GOT3 (cell line): ENCODE measurements around the gene CHD1.
"Not testable (repeated sequence)": the region's sequence is repeated elsewhere in the genome, so short reads cannot be mapped to it uniquely, and the experiment has no call there.

Experiments used
- DNase-seq: peaks from one replicate; lab custom pipeline; 2025; ENCODE audit warnings: mixed read lengths; lab: John Stamatoyannopoulos, UW

CHD1 gene

GRCh38 chr5:98928873-98929709, at the start of gene CHD1:
TSS of gene CHD1 (minus strand) at chr5:98929007. CDS start at chr5:98926386, 2,621 bp downstream.
- peak; percentile 81 for DNase-seq

GRCh38 chr5:98978528-98978927, 49.7 kb upstream of the CHD1 start:
- no peak for DNase-seq

- no peak for DNase-seq
Measured at GRCh38 chr5:98977723-98978122, 48.9 kb upstream of the CHD1 start.

GRCh38 chr5:98975682-98976407, 47.0 kb upstream of the CHD1 start:
- DNase-seq, result no peak

- no peak for DNase-seq
Measured at GRCh38 chr5:98975223-98975622, 46.4 kb upstream of the CHD1 start.

- no peak for DNase-seq
Measured at GRCh38 chr5:98969400-98969799, 40.6 kb upstream of the CHD1 start.

GRCh38 chr5:98968056-98968564, 39.3 kb upstream of the CHD1 start:
- DNase-seq, result no peak

GRCh38 chr5:98965226-98965625, 36.4 kb upstream of the CHD1 start:
- no peak for DNase-seq

GRCh38 chr5:98964621-98965020, 35.8 kb upstream of the CHD1 start:
- DNase-seq, result no peak

- DNase-seq, result no peak
Measured at GRCh38 chr5:98963019-98963418, 34.2 kb upstream of the CHD1 start.

GRCh38 chr5:98962587-98962986, 33.8 kb upstream of the CHD1 start:
- no peak for DNase-seq

GRCh38 chr5:98961665-98962344, 33.0 kb upstream of the CHD1 start:
- DNase-seq, result no peak

GRCh38 chr5:98957307-98957706, 28.5 kb upstream of the CHD1 start:
- no peak for DNase-seq

GRCh38 chr5:98955888-98956287, 27.1 kb upstream of the CHD1 start:
- DNase-seq, result not testable (repeated sequence)

GRCh38 chr5:98955471-98955870, 26.7 kb upstream of the CHD1 start:
- not testable (repeated sequence) for DNase-seq

GRCh38 chr5:98954392-98955028, 25.7 kb upstream of the CHD1 start:
- no peak for DNase-seq

- DNase-seq, result no peak
Measured at GRCh38 chr5:98942847-98943246, 14.0 kb upstream of the CHD1 start.

GRCh38 chr5:98941131-98941883, 12.5 kb upstream of the CHD1 start:
- no peak for DNase-seq

- no peak for DNase-seq
Measured at GRCh38 chr5:98940581-98940980, 11.8 kb upstream of the CHD1 start.

GRCh38 chr5:98938464-98938863, 9.7 kb upstream of the CHD1 start:
- no peak for DNase-seq
